Astrocyte (in vitro differentiated cells and primary cell): ENCODE results near the gene APELA. TPM values are rescaled to one million over a fixed set of nuclear protein-coding genes. Genes with fewer than 3 reads are reported as not detected.
"Not testable (repeated sequence)": the region's sequence is repeated elsewhere in the genome, so short reads cannot be mapped to it uniquely, and the experiment has no call there.

Source experiments
- DNase-seq: peaks from one replicate; pipeline ENCODE4 v3.0.0-alpha.2; 2010; ENCODE audit warnings: low read depth
- FAIRE-seq: peaks from 2 replicates; lab custom pipeline; 2011; peaks lifted over from hg19 to GRCh38; lab: Jason Lieb, UNC
- H2AFZ ChIP-seq: 2 replicates; pipeline ENCODE4 v1.6.0; 2012; ENCODE audit warnings: low read depth, low read length, inconsistent platforms
- H3K27ac ChIP-seq: 2 replicates; pipeline ENCODE4 v1.5.1; 2011; ENCODE audit warnings: low read depth, low read length, inconsistent platforms
- H3K27me3 ChIP-seq: 2 replicates; pipeline ENCODE4 v1.6.0; 2011; ENCODE audit warnings: low read length, inconsistent platforms; ENCODE audit not compliant: insufficient read depth
- H3K36me3 ChIP-seq: 2 replicates; pipeline ENCODE4 v1.5.1; 2011; ENCODE audit warnings: low read length, inconsistent platforms; ENCODE audit not compliant: insufficient read depth
- H3K4me1 ChIP-seq: 2 replicates; pipeline ENCODE4 v1.5.1; 2011; ENCODE audit warnings: low read length, inconsistent platforms; ENCODE audit not compliant: insufficient read depth
- H3K4me2 ChIP-seq: 2 replicates; pipeline ENCODE4 v1.6.0; 2012; ENCODE audit warnings: low read length, inconsistent platforms
- H3K4me3 ChIP-seq: 2 replicates; pipeline ENCODE4 v1.5.1; 2011; ENCODE audit warnings: low read depth, mild to moderate bottlenecking, low read length, inconsistent platforms; ENCODE audit not compliant: insufficient read depth
- H3K79me2 ChIP-seq: 2 replicates; pipeline ENCODE4 v1.6.0; 2012; ENCODE audit warnings: mild to moderate bottlenecking, low read length, inconsistent platforms; ENCODE audit not compliant: insufficient read depth
- H3K9ac ChIP-seq: 2 replicates; pipeline ENCODE4 v1.6.0; 2012; ENCODE audit warnings: mild to moderate bottlenecking, low read length, inconsistent platforms
- H3K9me3 ChIP-seq: 2 replicates; pipeline ENCODE4 v1.5.1; 2012; ENCODE audit warnings: low read depth, mild to moderate bottlenecking, low read length, inconsistent platforms; ENCODE audit not compliant: insufficient read depth
- H4K20me1 ChIP-seq: 2 replicates; pipeline ENCODE4 v1.6.0; 2012; ENCODE audit warnings: low read length, inconsistent platforms; ENCODE audit not compliant: insufficient read depth
- H3K27ac Mint-ChIP-seq: one replicate; pipeline ENCODE4 v1.8.0; 2021; ENCODE audit warnings: mild to moderate bottlenecking, mixed read lengths; ENCODE audit not compliant: unreplicated experiment
- H3K27me3 Mint-ChIP-seq: one replicate; pipeline ENCODE4 v1.8.0; 2021; ENCODE audit warnings: low read depth, mixed read lengths; ENCODE audit not compliant: unreplicated experiment
- H3K36me3 Mint-ChIP-seq: one replicate; pipeline ENCODE4 v1.8.0; 2021; ENCODE audit warnings: low read depth, mixed read lengths; ENCODE audit not compliant: unreplicated experiment
- H3K4me1 Mint-ChIP-seq: one replicate; pipeline ENCODE4 v1.8.0; 2021; ENCODE audit warnings: low read depth, mixed read lengths; ENCODE audit not compliant: unreplicated experiment
- H3K4me3 Mint-ChIP-seq: one replicate; pipeline ENCODE4 v1.8.0; 2021; ENCODE audit warnings: mild to moderate bottlenecking, moderate library complexity, mixed read lengths; ENCODE audit not compliant: unreplicated experiment
- H3K9me3 Mint-ChIP-seq: one replicate; pipeline ENCODE4 v1.8.0; 2021; ENCODE audit warnings: mild to moderate bottlenecking, mixed read lengths; ENCODE audit not compliant: unreplicated experiment
- EZH2 ChIP-seq: IDR thresholded peaks from 2 replicates; pipeline ENCODE4 v1.6.1; 2012; ENCODE audit warnings: mild to moderate bottlenecking, low read length, inconsistent platforms; ENCODE audit not compliant: insufficient read depth
- total RNA-seq: library from RNA; stranded (reverse); gene quantifications from 2 replicates; pipeline ENCODE4 v1.2.1, GENCODE V29; 2021
- TF ChIP-seq, protein P1 (sequence below): IDR thresholded peaks from 2 replicates; pipeline ENCODE4 v1.5.1; 2011; ENCODE audit warnings: low read depth, mild to moderate bottlenecking, inconsistent platforms, low read length, moderate library complexity; ENCODE audit not compliant: insufficient read depth

APELA gene
- total RNA-seq, 1 donor from 2014 or later: 0.30 TPM

DNA sequence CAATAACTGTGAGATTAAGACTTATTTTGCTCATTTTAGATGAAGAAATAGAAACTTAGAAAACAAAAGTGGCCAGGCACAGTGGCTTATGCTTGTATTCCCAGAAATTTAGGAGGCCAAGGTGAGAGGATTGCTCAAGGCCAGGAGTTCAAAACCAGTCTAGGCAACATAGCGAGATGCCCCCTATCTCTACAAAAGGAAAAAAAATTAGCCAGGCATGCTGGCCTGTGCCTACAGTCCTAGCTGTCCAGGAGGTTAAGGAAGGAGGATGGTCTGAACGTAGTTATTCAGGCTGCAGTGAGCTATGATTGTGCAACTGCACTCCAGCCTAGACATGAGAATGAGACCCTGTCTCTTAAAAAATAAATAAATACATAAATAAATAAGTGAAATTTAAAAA is 28.0 kb downstream of the APELA start:
- no peaks in the 10 kb centered on the region for H3K9me3 ChIP-seq
- H3K27me3 Mint-ChIP-seq: no peaks in the 10 kb centered on the region
- no peaks in the 10 kb centered on the region for H3K36me3 Mint-ChIP-seq
- no peak for DNase-seq
- H3K4me1 Mint-ChIP-seq: peaks cover 7% of the 10 kb centered on the region
- no peaks in the 10 kb centered on the region for H3K27me3 ChIP-seq
- no peak overlapping the region for H3K4me2 ChIP-seq
- no peak overlapping the region for H3K4me3 ChIP-seq
- peaks cover 2% of the 10 kb centered on the region for H3K9me3 Mint-ChIP-seq
- no peak overlapping the region for H3K27ac ChIP-seq
- no peak for FAIRE-seq
- no peaks in the 10 kb centered on the region for H3K79me2 ChIP-seq
- no peak overlapping the region for H2AFZ ChIP-seq
- no peak overlapping the region for H3K9ac ChIP-seq
- no peaks in the 10 kb centered on the region for H3K4me1 ChIP-seq
- H4K20me1 ChIP-seq: no peaks in the 10 kb centered on the region
- H3K27ac Mint-ChIP-seq: no peak overlapping the region
- no peak overlapping the region for H3K4me3 Mint-ChIP-seq
- H3K36me3 ChIP-seq: no peaks in the 10 kb centered on the region
- TF ChIP-seq, protein P1, sequence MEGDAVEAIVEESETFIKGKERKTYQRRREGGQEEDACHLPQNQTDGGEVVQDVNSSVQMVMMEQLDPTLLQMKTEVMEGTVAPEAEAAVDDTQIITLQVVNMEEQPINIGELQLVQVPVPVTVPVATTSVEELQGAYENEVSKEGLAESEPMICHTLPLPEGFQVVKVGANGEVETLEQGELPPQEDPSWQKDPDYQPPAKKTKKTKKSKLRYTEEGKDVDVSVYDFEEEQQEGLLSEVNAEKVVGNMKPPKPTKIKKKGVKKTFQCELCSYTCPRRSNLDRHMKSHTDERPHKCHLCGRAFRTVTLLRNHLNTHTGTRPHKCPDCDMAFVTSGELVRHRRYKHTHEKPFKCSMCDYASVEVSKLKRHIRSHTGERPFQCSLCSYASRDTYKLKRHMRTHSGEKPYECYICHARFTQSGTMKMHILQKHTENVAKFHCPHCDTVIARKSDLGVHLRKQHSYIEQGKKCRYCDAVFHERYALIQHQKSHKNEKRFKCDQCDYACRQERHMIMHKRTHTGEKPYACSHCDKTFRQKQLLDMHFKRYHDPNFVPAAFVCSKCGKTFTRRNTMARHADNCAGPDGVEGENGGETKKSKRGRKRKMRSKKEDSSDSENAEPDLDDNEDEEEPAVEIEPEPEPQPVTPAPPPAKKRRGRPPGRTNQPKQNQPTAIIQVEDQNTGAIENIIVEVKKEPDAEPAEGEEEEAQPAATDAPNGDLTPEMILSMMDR: no peak
- TF ChIP-seq EZH2: no peak

DNA sequence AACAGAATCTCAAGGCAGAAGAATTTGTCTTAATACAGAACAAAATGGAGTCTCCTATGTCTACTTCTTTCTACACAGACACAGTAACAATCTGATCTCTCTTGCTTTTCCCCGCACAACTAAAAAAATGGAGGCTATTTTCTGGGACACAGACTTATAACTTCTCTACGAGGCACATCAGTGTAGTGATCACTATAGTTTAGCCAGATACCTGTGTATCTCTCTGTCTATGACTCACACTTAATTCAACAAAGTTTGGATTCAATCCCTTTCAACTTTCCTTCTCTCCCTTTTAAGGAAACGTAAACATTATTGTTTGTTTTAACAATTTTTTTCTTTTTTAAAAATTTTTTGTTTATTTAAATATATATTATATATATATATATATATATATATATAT is 29.4 kb downstream of the APELA start:
- Mint-ChIP-seq H3K4me1 (peaks cover 7% of the 10 kb centered on the region), H3K27ac (no peak overlapping the region), H3K36me3 (no peaks in the 10 kb centered on the region), H3K4me3 (no peak overlapping the region), H3K9me3 (no peaks in the 10 kb centered on the region), H3K27me3 (no peaks in the 10 kb centered on the region)
- no peak for DNase-seq
- no peaks in the 10 kb centered on the region for H3K36me3 ChIP-seq
- H3K27ac ChIP-seq: no peak overlapping the region
- H3K27me3 ChIP-seq: no peaks in the 10 kb centered on the region
- H3K4me3 ChIP-seq: no peak overlapping the region
- H4K20me1 ChIP-seq: no peaks in the 10 kb centered on the region
- no peaks in the 10 kb centered on the region for H3K4me1 ChIP-seq
- no peak overlapping the region for H2AFZ ChIP-seq
- FAIRE-seq: no peak
- H3K79me2 ChIP-seq: no peaks in the 10 kb centered on the region
- no peak overlapping the region for H3K9ac ChIP-seq
- H3K4me2 ChIP-seq: no peak overlapping the region
- TF ChIP-seq EZH2: no peak
- TF ChIP-seq, protein P1: no peak
- H3K9me3 ChIP-seq: no peaks in the 10 kb centered on the region

DNA sequence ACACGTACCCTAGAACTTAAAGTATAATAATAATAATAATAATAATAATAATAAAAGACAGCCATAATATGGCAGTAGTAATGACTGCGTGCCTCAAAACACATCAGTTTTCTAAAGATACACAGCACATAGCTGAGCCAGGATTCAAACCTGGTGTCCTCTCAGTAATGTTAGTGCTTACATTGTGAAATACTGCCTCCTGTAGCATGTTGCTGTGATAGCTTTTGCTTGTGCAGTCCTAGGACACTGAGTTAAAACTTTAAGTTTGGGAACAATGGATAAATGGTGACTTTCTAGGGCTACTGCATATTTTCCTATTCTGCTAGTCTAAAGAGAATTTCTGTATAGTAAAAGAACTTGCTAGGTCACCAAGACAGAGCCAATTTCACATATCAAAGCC is 36.5 kb downstream of the APELA start:
- not testable (repeated sequence) for H3K27ac ChIP-seq, H2AFZ ChIP-seq, H4K20me1 ChIP-seq, H3K4me1 Mint-ChIP-seq, H3K9ac ChIP-seq, DNase-seq, H3K9me3 ChIP-seq, H3K79me2 ChIP-seq, H3K27me3 Mint-ChIP-seq, H3K4me3 ChIP-seq, H3K27me3 ChIP-seq, H3K36me3 ChIP-seq, H3K9me3 Mint-ChIP-seq, H3K4me1 ChIP-seq, H3K27ac Mint-ChIP-seq, H3K4me2 ChIP-seq, H3K4me3 Mint-ChIP-seq, H3K36me3 Mint-ChIP-seq, FAIRE-seq
